NCI-H1105 (cell line): Measurements from ENCODE around the gene GARS1.
"Not testable (repeated sequence)": the region's sequence is repeated elsewhere in the genome, so short reads cannot be mapped to it uniquely, and the experiment has no call there.

Experiments used
- DNase-seq: peaks from one replicate; lab custom pipeline; 2025; lab: John Stamatoyannopoulos, UW

The GARS1 gene, protein sequence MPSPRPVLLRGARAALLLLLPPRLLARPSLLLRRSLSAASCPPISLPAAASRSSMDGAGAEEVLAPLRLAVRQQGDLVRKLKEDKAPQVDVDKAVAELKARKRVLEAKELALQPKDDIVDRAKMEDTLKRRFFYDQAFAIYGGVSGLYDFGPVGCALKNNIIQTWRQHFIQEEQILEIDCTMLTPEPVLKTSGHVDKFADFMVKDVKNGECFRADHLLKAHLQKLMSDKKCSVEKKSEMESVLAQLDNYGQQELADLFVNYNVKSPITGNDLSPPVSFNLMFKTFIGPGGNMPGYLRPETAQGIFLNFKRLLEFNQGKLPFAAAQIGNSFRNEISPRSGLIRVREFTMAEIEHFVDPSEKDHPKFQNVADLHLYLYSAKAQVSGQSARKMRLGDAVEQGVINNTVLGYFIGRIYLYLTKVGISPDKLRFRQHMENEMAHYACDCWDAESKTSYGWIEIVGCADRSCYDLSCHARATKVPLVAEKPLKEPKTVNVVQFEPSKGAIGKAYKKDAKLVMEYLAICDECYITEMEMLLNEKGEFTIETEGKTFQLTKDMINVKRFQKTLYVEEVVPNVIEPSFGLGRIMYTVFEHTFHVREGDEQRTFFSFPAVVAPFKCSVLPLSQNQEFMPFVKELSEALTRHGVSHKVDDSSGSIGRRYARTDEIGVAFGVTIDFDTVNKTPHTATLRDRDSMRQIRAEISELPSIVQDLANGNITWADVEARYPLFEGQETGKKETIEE

GRCh38 chr7:30594540-30595435, at the start of gene GARS1:
GARS1 (plus strand) TSS chr7:30594878; CDS start chr7:30594922, 44 bp downstream.
- DNase-seq: peak; percentile 83

- DNase-seq: no peak
Observed at GRCh38 chr7:30545791-30546555, 48.7 kb upstream of the GARS1 start.

GRCh38 chr7:30546596-30546995, 48.1 kb upstream of the GARS1 start:
- no peak for DNase-seq

GRCh38 chr7:30548845-30549244, 45.8 kb upstream of the GARS1 start:
- peak; percentile 71 for DNase-seq

DNA sequence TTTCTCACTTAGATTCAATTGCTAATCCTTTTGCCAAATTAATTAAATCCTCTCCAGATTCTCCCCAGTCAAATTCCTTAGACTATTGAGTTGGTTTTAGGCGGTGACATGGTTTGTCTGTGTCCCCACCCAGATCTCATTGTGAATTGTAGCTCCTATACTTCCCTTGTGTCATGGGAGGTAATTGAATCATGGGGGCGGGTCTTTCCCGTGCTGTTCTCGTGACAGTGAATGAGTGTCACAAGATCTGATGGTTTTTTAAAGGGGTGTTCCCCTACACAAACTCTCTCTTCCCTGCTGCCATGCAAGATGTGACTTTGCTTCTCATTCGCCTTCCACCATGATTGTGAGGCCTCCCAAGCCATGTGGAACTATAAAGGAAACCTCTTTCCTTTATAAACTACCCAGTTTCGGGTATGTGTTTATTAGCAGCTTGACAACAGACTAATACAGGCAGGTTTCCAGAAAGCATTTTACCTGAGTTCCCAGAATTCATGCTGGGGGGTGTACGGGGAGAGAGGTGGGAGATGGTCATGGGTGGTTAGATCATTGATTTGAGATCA, 44.7 kb upstream of the GARS1 start:
- no peak for DNase-seq

- no peak for DNase-seq
Observed at GRCh38 chr7:30552330-30552729, 42.3 kb upstream of the GARS1 start.

GRCh38 chr7:30553141-30553540, 41.5 kb upstream of the GARS1 start:
- DNase-seq: no peak

GRCh38 chr7:30553546-30553945, 41.1 kb upstream of the GARS1 start:
- DNase-seq: no peak

DNA sequence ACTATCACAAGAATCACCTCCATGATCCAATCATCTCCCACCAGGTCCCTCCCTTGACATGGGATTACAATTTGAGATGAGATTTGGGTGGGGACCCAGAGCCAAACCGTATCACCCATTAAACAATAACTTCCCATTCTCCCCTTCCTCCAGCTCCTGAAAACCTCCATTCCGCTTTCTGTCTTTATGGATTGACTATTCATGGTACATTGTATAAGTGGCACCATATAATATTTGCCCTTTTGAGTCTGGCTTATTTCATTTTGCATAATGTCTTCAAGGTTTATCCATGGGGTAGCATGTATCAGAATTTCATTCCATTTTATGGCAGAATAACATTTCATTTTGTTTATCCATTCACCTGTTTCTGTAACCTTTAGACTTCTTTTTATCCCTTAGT, 39.2 kb upstream of the GARS1 start:
- DNase-seq: no peak

GRCh38 chr7:30556840-30557239, 37.8 kb upstream of the GARS1 start:
- peak; percentile 23 for DNase-seq

DNA sequence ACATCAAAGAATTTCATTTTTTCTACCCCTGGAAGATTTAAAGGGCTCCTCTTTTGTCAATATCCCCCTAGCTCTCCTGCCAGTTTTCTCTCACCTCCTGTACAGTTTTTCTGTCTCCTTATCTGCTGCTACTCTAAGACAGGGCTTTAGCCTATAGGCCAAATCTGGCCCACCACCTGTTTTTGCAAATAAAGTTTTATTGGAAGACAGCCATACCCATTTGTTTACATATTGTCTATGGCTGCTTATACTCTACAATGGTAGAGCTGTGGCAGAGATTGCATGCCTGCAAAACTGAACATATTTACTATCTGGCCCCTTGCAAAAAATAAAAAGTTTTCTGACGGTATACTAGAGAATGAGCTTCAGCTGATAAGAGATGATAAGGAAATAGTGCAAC, 37.4 kb upstream of the GARS1 start:
- no peak for DNase-seq

- no peak for DNase-seq
Observed at GRCh38 chr7:30559611-30560010, 35.1 kb upstream of the GARS1 start.

DNA sequence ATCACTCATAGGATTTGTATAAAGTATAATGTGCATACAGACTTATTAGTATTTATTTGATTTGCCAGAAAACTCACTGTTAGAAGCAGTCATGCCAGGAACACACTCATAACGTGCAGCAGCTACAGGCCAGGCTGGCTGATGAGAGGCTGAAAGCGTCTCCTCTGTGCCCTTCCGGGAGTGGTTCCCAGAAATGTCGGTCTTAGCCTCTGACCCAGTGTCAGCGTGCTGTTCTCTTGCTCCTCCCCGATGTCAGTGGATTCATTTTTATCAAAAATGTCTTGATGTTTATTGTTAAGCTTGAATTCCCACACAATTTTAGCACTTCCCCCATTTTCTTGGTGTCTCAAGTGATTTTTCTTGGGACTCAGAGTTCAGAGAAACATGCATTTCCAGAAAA, 33.3 kb upstream of the GARS1 start:
- no peak for DNase-seq

GRCh38 chr7:30562498-30562897, 32.2 kb upstream of the GARS1 start:
- DNase-seq: peak; percentile 7

DNA sequence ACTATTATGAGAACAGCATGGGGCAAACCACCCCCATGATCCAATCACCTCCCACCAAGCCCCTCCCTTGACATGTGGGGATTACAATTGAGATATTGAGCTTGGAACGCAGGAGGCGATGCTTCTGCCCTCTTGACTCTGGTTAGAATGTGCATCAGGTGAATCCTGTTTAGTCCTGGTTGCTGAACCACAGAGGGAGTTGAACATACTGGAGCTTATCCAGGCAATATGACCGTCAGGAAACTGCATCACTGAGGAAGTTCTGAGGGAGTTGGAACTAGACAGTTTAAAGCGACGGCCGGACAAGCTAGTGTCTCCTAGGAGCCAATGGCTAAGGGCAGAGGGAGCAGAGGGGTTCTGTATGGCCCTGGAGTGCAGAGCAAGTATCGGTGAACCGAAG, 31.8 kb upstream of the GARS1 start:
- DNase-seq: no peak

DNA sequence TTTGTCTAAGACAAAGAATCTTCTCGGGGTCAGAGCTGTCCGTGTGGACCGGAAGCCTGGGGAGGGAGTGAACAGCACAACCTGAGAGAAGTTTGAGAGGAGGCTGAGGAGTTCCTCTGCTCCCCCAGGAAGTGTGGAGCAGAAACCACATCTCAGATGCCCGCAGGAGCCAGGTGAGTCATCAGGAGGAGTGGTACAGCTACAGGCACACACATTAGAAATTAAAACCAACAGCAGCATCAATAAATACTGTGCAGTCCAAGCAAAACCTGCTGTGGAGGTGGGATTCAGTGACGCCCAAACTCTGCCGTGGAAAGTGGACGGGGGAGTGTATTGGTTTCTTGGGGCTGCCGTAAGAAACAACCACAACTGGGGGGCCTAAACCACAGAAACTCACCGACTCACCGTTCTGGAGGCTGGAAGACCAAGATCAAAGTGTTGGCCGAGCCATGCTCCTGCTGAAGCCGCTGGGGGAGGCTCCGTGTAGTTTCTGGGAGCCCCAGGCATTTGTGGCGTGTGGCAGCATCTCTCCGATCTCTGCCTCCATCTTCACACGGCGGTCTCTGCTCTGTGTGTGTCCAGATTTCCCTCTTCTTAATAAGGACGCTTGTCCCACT, 31.2 kb upstream of the GARS1 start:
- no peak for DNase-seq

- DNase-seq: peak; percentile 63
Observed at GRCh38 chr7:30564243-30564892, 30.3 kb upstream of the GARS1 start.

DNA sequence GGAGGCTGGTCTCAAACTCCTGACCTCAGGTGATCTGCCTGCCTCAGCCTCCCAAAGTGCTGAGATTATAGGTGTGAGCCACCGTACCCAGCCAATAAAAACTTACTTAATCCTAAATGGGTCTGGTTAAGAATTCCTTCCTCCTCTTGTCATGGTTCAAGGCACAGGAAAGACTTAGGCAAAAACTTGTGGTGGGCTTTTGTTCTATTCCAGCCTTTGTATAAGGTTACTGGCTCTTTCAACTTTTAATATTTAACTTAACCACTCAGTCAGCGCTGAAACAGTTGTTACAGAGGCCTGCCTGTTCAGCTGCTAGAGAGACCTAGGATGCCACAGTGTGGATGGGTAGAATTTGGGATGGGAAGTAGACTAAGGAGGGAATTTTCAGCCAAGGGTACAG, 28.1 kb upstream of the GARS1 start:
- no peak for DNase-seq

GRCh38 chr7:30567081-30567480, 27.6 kb upstream of the GARS1 start:
- DNase-seq: no peak

DNA sequence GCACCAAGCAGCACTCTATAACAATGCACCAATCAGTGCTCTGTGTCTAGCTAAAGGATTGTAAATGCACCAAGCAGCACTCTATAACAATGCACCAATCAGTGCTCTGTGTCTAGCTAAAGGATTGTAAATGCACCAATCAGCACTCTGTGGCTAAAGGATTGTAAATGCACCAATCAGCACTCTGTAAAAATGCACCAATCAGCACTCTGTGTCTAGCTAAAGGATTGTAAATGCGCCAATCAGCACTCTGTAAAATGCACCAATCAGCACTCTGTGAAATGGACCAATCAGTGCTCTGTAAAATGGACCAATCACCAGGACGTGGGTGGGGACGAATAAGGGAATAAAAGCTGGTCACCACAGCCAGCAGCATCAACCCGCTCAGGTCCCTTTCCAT, 24.4 kb upstream of the GARS1 start:
- DNase-seq: not testable (repeated sequence)
